ENCODE measurements around the gene USP13. TPM values are rescaled to one million over a fixed set of nuclear protein-coding genes. Genes with fewer than 3 reads are reported as not detected.

USP13 gene
- total RNA-seq, 6 experiments from 2014 or later: 6.0 to 11.1 (median 6.9) TPM

- DNase-seq (no peak), ATAC-seq (no peak)
- Histone ChIP-seq H3K36me3 (peaks cover 0 to 61% (median 18%) of the 10 kb centered on the region in 4 donors), H3K27ac (no peak overlapping the region), H3K4me1 (no peaks in the 10 kb centered on the region), H3K9me3 (no peaks in the 10 kb centered on the region), H3K4me3 (no peak overlapping the region), H3K27me3 (no peaks in the 10 kb centered on the region)
- 100% methylated on average over 1 of the region's 2 CpGs for WGBS (ENCODE audit: insufficient coverage, low coverage, low lambda C conversion rate, missing lambda C conversion rate)
- TF ChIP-seq POLR2A (IDR thresholded peaks at IDR 0.05) (no peak), CTCF (IDR thresholded peaks at IDR 0.05) (no peak)
- intact Hi-C loops (cut with DNase I): no loop called here
Measured at GRCh38 chr3:179622023-179622422, 30.8 kb upstream of the USP13 start.

DNA sequence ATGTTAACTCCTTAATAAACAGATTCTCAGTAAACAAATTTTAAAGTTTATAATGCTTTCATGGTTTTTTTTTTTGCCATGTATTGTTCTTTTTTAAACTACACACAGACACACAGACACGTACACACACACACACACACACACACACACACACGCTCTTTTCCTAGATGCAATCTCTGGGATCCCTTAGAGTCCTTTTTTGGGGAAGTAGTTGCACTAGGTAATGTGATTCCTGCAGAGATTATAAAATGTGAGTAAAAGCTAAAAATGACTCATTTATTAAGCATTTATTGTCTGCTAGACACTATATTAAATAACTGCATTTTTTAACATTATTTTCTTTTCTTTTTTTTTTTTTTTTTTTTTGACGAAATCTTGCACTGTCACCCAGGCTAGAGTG lies 28.4 kb upstream of the USP13 start:
- no peaks in the 10 kb centered on the region for H3K4me1 ChIP-seq
- DNase-seq (no peak), ATAC-seq (no peak)
- 56% methylated on average over 2 of the region's 3 CpGs for WGBS (ENCODE audit: insufficient coverage, low coverage, low lambda C conversion rate, missing lambda C conversion rate)
- intact Hi-C loops (cut with DNase I): no loop called here
- no peaks in the 10 kb centered on the region for H3K9me3 ChIP-seq
- H3K27me3 ChIP-seq: no peaks in the 10 kb centered on the region
- H3K36me3 ChIP-seq: peaks cover 0 to 39% (median 10%) of the 10 kb centered on the region in 4 donors
- no peak overlapping the region for H3K4me3 ChIP-seq
- no peak overlapping the region for H3K27ac ChIP-seq
- TF ChIP-seq CTCF (IDR thresholded peaks at IDR 0.05) (no peak), POLR2A (IDR thresholded peaks at IDR 0.05) (no peak)

DNA sequence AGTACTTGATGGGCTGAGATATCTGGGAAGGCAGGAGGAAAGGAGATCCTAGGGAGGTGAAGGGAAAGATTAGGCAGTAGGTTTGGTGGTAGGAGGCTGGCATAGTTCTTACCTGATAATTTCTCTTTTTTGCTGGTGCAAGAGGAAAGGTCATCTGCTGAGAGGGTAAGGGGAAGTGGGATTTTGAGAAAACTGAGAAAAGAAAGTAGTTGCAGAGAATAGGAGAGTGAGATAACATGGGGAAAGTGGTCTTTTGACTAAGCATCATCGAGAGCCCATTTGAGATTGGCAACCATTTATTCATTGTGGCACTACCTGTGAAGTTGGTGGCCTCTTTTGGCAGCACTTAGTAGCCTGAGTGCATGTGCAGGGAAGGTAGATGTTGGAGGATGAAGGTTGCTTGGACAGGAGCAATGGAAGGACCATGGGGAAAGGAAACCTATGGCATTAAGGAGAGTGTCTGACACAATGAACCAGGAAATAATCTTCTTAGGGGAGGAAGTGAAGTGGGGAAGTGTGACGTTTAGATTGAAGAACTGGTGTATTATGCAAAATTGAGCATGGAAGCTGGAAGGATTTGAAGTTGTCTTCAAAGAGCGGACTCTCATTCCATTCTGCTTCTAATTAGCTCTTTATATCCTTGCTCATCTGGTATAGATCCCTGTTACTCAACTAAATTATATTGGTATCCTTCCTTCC lies 21.9 kb upstream of the USP13 start:
- DNase-seq (no peak), ATAC-seq (no peak)
- no peaks in the 10 kb centered on the region for H3K4me1 ChIP-seq
- H3K4me3 ChIP-seq: no peak overlapping the region
- no peak for TF ChIP-seq CTCF (IDR thresholded peaks at IDR 0.05)
- TF ChIP-seq POLR2A (IDR thresholded peaks at IDR 0.05): no peak
- intact Hi-C loops (cut with DNase I): no loop called here
- H3K36me3 ChIP-seq: no peaks in the 10 kb centered on the region
- no peaks in the 10 kb centered on the region for H3K9me3 ChIP-seq
- WGBS (ENCODE audit: insufficient coverage, low coverage, low lambda C conversion rate, missing lambda C conversion rate): 64% methylated on average over 3 of the region's 3 CpGs
- no peak overlapping the region for H3K27ac ChIP-seq
- no peaks in the 10 kb centered on the region for H3K27me3 ChIP-seq

- Histone ChIP-seq H3K27me3 (no peaks in the 10 kb centered on the region), H3K4me1 (peaks cover 0 to 14% (median 5%) of the 10 kb centered on the region in 4 donors), H3K36me3 (no peaks in the 10 kb centered on the region), H3K27ac (no peak overlapping the region), H3K9me3 (no peaks in the 10 kb centered on the region), H3K4me3 (no peak overlapping the region)
- no peak for DNase-seq
- ATAC-seq: no peak
- WGBS (ENCODE audit: insufficient coverage, low coverage, low lambda C conversion rate, missing lambda C conversion rate): 100% methylated on average over 1 of the region's 1 CpG
- intact Hi-C loops (cut with DNase I): no loop called here
- no peak for TF ChIP-seq CTCF (IDR thresholded peaks at IDR 0.05)
- TF ChIP-seq POLR2A (IDR thresholded peaks at IDR 0.05): no peak
Measured at GRCh38 chr3:179640469-179640868, 12.4 kb upstream of the USP13 start.

Data from right lobe of liver (tissue), 6 donors.